Brain microvascular endothelial cell (primary cell): Measurements from ENCODE around the gene EFCAB14.

Source experiments
- DNase-seq: peaks from one replicate; pipeline ENCODE4 v3.0.0-alpha.2; 2020
- H3K27ac ChIP-seq: fragments of 250-450 bp; sonication (Bioruptor Pico); 2 replicates; pipeline ENCODE4 v1.5.1; 2020; ENCODE audit warnings: mild to moderate bottlenecking, moderate library complexity
- H3K27me3 ChIP-seq: fragments of 250-450 bp; sonication (Bioruptor Pico); replicated peaks from 2 replicates; pipeline ENCODE4 v1.5.1; 2020; ENCODE audit warnings: mild to moderate bottlenecking
- H3K36me3 ChIP-seq: fragments of 250-450 bp; sonication (Bioruptor Pico); replicated peaks from 2 replicates; pipeline ENCODE4 v1.5.1; 2020; ENCODE audit warnings: mild to moderate bottlenecking
- H3K4me3 ChIP-seq: 2 replicates; pipeline ENCODE4 v1.5.1; 2011; ENCODE audit warnings: low read depth, mild to moderate bottlenecking, control low read depth, low read length, moderate library complexity
- CTCF ChIP-seq: IDR thresholded peaks from 2 replicates; pipeline ENCODE4 v1.5.1; 2011; ENCODE audit warnings: low read depth, mild to moderate bottlenecking, moderate library complexity, low read length, control low read depth, inconsistent platforms; ENCODE audit errors: missing control alignments
- in situ Hi-C: cut with HindIII; loops from 2 replicates; pipeline ENCODE4 v1.10.0; 2017; ENCODE audit warnings: low sequenced_read_pairs, low pct_ligation_motif_present

The EFCAB14 gene

GRCh38 chr1:46691997-46692790 is 26.7 kb downstream of the EFCAB14 start:
- Histone ChIP-seq H3K4me3 (no peak overlapping the region), H3K27me3 (no peaks in the 10 kb centered on the region), H3K36me3 (peaks cover 53% of the 10 kb centered on the region), H3K27ac (no peak overlapping the region)
- in situ Hi-C loops: no loop called here
- no peak for TF ChIP-seq CTCF
- no peak for DNase-seq

GRCh38 chr1:46690931-46691421 is 27.9 kb downstream of the EFCAB14 start:
- Histone ChIP-seq H3K27me3 (no peaks in the 10 kb centered on the region), H3K4me3 (no peak overlapping the region), H3K36me3 (peaks cover 50% of the 10 kb centered on the region), H3K27ac (no peak overlapping the region)
- in situ Hi-C loops: no loop called here
- TF ChIP-seq CTCF: no peak
- DNase-seq: no peak

- no peak for TF ChIP-seq CTCF
- H3K4me3 ChIP-seq: no peak overlapping the region
- no peak overlapping the region for H3K27ac ChIP-seq
- no peak for DNase-seq
- H3K27me3 ChIP-seq: no peaks in the 10 kb centered on the region
- in situ Hi-C loops: no loop called here
- peaks cover 43% of the 10 kb centered on the region for H3K36me3 ChIP-seq
These were observed 29.0 kb downstream of the EFCAB14 start for GRCh38 chr1:46689897-46690296.

GRCh38 chr1:46689356-46689755 is 29.6 kb downstream of the EFCAB14 start:
- H3K36me3 ChIP-seq: peaks cover 44% of the 10 kb centered on the region
- no peak for TF ChIP-seq CTCF
- no peak overlapping the region for H3K4me3 ChIP-seq
- in situ Hi-C loops: no loop called here
- H3K27ac ChIP-seq: no peak overlapping the region
- H3K27me3 ChIP-seq: no peaks in the 10 kb centered on the region
- DNase-seq: no peak

- Histone ChIP-seq H3K27me3 (no peaks in the 10 kb centered on the region), H3K36me3 (peaks cover 53% of the 10 kb centered on the region), H3K4me3 (no peak overlapping the region), H3K27ac (no peak overlapping the region)
- in situ Hi-C loops: no loop called here
- no peak for TF ChIP-seq CTCF
- no peak for DNase-seq
These were observed 30.9 kb downstream of the EFCAB14 start for GRCh38 chr1:46687921-46688509.
